OCI-LY7 (cell line): ENCODE results near the gene TBCCD1. TPM values are rescaled to one million over a fixed set of nuclear protein-coding genes. Genes with fewer than 3 reads are reported as not detected.

Experiments used
- BruUV-seq: library from RNA; stranded (reverse); fragments of 400-500 nt; replicated peaks from 2 replicates; lab custom pipeline; 2021; lab: Mats Ljungman, UMichigan
- CTCF ChIA-PET: fragments of 300-600 bp; sonication (Branson Sonifier 250); formaldehyde crosslinking; loops from one replicate; lab custom pipeline; 2022; ENCODE audit warnings: antibody characterized with exemption; ENCODE audit not compliant: unreplicated experiment; lab: Charles Lee
- POLR2A ChIA-PET: fragments of 300-600 bp; sonication (Branson Sonifier 250); formaldehyde crosslinking; loops from one replicate; lab custom pipeline; 2022; ENCODE audit warnings: antibody characterized with exemption; lab: Charles Lee
- DNase-seq: peaks from one replicate; pipeline ENCODE4 v3.0.0-alpha.2; 2015; ENCODE audit warnings: low spot score
- H2AFZ ChIP-seq: fragments of 200-600 bp; sonication (generic), shearing (Covaris generic); 2 replicates; pipeline ENCODE4 v1.6.1; 2014; ENCODE audit warnings: mild to moderate bottlenecking, antibody characterized with exemption, low read length, moderate library complexity
- H3K27ac ChIP-seq: fragments of 200-600 bp; sonication (generic); 2 replicates; pipeline ENCODE4 v1.5.1; 2014; ENCODE audit warnings: mixed run types, low read depth, mild to moderate bottlenecking, moderate library complexity, low read length, inconsistent platforms; ENCODE audit not compliant: poor library complexity, severe bottlenecking
- H3K36me3 ChIP-seq: fragments of 200-600 bp; sonication (generic); 2 replicates; pipeline ENCODE4 v1.6.1; 2014; ENCODE audit warnings: mild to moderate bottlenecking, antibody characterized with exemption, low read length, moderate library complexity, mixed read lengths; ENCODE audit not compliant: insufficient read depth
- H3K4me1 ChIP-seq: fragments of 200-600 bp; sonication (generic); 2 replicates; pipeline ENCODE4 v1.5.1; 2014; ENCODE audit warnings: mild to moderate bottlenecking, low read length; ENCODE audit not compliant: insufficient read depth, poor library complexity, severe bottlenecking
- H3K4me2 ChIP-seq: fragments of 200-600 bp; sonication (generic); 2 replicates; pipeline ENCODE4 v1.6.1; 2014; ENCODE audit warnings: mild to moderate bottlenecking, low read length
- H3K4me3 ChIP-seq: fragments of 200-600 bp; sonication (generic); 2 replicates; pipeline ENCODE4 v1.5.1; 2014; ENCODE audit warnings: mild to moderate bottlenecking, low read depth, low read length; ENCODE audit not compliant: poor library complexity, severe bottlenecking
- H3K79me2 ChIP-seq: fragments of 200-600 bp; sonication (generic); 2 replicates; pipeline ENCODE4 v1.6.1; 2016; ENCODE audit warnings: low read depth, mild to moderate bottlenecking, low read length, moderate library complexity, mixed read lengths; ENCODE audit not compliant: insufficient read depth
- H3K9me2 ChIP-seq: fragments of 200-600 bp; sonication (generic); 2 replicates; pipeline ENCODE4 v1.6.1; 2016; ENCODE audit warnings: mild to moderate bottlenecking, low read length, mixed read lengths; ENCODE audit not compliant: insufficient read depth
- H3K9me3 ChIP-seq: fragments of 200-600 bp; sonication (generic); 2 replicates; pipeline ENCODE4 v1.6.1; 2014; ENCODE audit warnings: mild to moderate bottlenecking, mixed run types, low read length, mixed read lengths
- H4K20me1 ChIP-seq: fragments of 200-600 bp; sonication (generic); 2 replicates; pipeline ENCODE4 v1.6.1; 2014; ENCODE audit warnings: mild to moderate bottlenecking, antibody characterized with exemption, low read length, moderate library complexity, mixed read lengths; ENCODE audit not compliant: insufficient read depth
- CTCF ChIP-seq: fragments of 200-600 bp; sonication (generic); conservative IDR thresholded peaks from 2 replicates; pipeline ENCODE4 v1.5.1; 2014; ENCODE audit warnings: mild to moderate bottlenecking, antibody characterized with exemption, low read length, moderate library complexity, mixed read lengths
- EZH2phosphoT487 ChIP-seq: fragments of 200-600 bp; sonication (generic); IDR thresholded peaks from 2 replicates; pipeline ENCODE4 v1.6.1; 2018; ENCODE audit warnings: low read depth, borderline replicate concordance, mild to moderate bottlenecking, mixed run types, antibody characterized with exemption, low read length, moderate library complexity, mixed read lengths
- intact Hi-C: fragments of 100-400 bp; cut with micrococcal nuclease; formaldehyde crosslinking; loops from one replicate; pipeline ENCODE4 v1.10.0; 2022; ENCODE audit not compliant: unreplicated experiment
- total RNA-seq, 2 experiments: library from RNA; depleted of rRNA in 1 of 2; stranded (reverse); fragments of >200 nt in 1 of 2; shearing (Covaris generic) in 1 of 2; gene quantifications; 2 replicates each; pipeline ENCODE4 v1.2.3, GENCODE V29; 2014 to 2022

Gene TBCCD1
- total RNA-seq, 2 experiments from 2014 or later, result 21.9 to 27.0 TPM

DNA sequence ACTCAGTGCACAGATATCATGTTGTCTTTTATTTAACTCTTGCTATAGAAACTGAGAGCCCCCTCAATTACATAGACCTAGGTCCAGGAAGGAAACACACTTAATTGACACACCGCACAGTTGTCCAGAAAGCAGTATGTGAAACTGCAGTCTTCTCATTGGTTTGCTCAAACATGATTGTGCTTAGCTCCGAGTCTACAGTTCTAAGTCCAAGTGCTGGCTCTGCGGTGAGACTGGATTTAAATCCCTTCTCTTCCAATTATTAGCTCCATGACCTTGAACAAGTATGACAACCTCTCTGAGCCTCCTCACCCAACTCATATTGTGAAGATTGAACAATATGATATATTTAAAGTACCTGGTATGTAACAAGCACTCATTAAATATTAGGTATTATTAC lies 26.7 kb upstream of the TBCCD1 start:
- Histone ChIP-seq H3K4me1 (no peaks in the 10 kb centered on the region), H2AFZ (no peak overlapping the region), H3K27ac (no peak overlapping the region), H3K4me2 (no peak overlapping the region), H4K20me1 (no peaks in the 10 kb centered on the region), H3K36me3 (no peaks in the 10 kb centered on the region), H3K79me2 (no peaks in the 10 kb centered on the region), H3K4me3 (no peak overlapping the region), H3K9me3 (no peaks in the 10 kb centered on the region), H3K9me2 (no peaks in the 10 kb centered on the region)
- no peak for DNase-seq
- ChIA-PET CTCF (no interaction called here), POLR2A (interaction anchor here (0.5 to 1.6 kb wide), 5 partner anchors 9 to 1268 kb away, joined by 3 to 5 read pairs (median 4); no protein-coding TSS in a partner anchor)
- TF ChIP-seq EZH2phosphoT487, result no peak
- no peak for TF ChIP-seq CTCF
- BruUV-seq, result no TSS peak
- intact Hi-C loops, result no loop called here

GRCh38 chr3:186592682-186593081 lies 25.5 kb upstream of the TBCCD1 start:
- CTCF ChIA-PET, result no interaction called here
- POLR2A ChIA-PET, result interaction anchor here (1.6 kb wide), 1 partner anchor 20 kb away, joined by 5 read pairs; no protein-coding TSS in a partner anchor
- intact Hi-C loops, result no loop called here
- H3K27ac ChIP-seq, result no peak overlapping the region
- H3K9me2 ChIP-seq, result no peaks in the 10 kb centered on the region
- no peaks in the 10 kb centered on the region for H3K4me1 ChIP-seq
- H3K36me3 ChIP-seq, result peaks cover 3% of the 10 kb centered on the region; the same call in 1 of the 2 replicates
- TF ChIP-seq CTCF, result no peak
- no peak for TF ChIP-seq EZH2phosphoT487
- no peak overlapping the region for H3K4me2 ChIP-seq
- no peaks in the 10 kb centered on the region for H3K9me3 ChIP-seq
- no peak for DNase-seq
- no peaks in the 10 kb centered on the region for H4K20me1 ChIP-seq
- H2AFZ ChIP-seq, result no peak overlapping the region
- no TSS peak for BruUV-seq
- H3K79me2 ChIP-seq, result no peaks in the 10 kb centered on the region
- H3K4me3 ChIP-seq, result no peak overlapping the region

GRCh38 chr3:186590580-186591295 lies 23.6 kb upstream of the TBCCD1 start:
- H3K36me3 ChIP-seq, result peaks cover 12% of the 10 kb centered on the region; the same call in 1 of the 2 replicates
- no peak for TF ChIP-seq CTCF
- no peak for TF ChIP-seq EZH2phosphoT487
- H3K79me2 ChIP-seq, result no peaks in the 10 kb centered on the region
- no peak overlapping the region for H2AFZ ChIP-seq
- no peaks in the 10 kb centered on the region for H3K9me2 ChIP-seq
- no peak overlapping the region for H3K27ac ChIP-seq
- no peak for DNase-seq
- no peaks in the 10 kb centered on the region for H3K9me3 ChIP-seq
- no peaks in the 10 kb centered on the region for H3K4me1 ChIP-seq
- no peak overlapping the region for H3K4me3 ChIP-seq
- intact Hi-C loops, result no loop called here
- H4K20me1 ChIP-seq, result no peaks in the 10 kb centered on the region
- ChIA-PET POLR2A (interaction anchor here (0.6 to 1.5 kb wide), 6 partner anchors 10 to 1009 kb away, joined by 3 to 4 read pairs (median 3); partner anchors contain the start of genes RPL39L and SENP2), CTCF (no interaction called here)
- H3K4me2 ChIP-seq, result no peak overlapping the region
- no TSS peak for BruUV-seq
